Gastrocnemius medialis (tissue), 4 donors: ENCODE results near the gene CTSA. TPM values are rescaled to one million over a fixed set of nuclear protein-coding genes. Genes with fewer than 3 reads are reported as not detected.

Source experiments
- ATAC-seq, 2 donors: fragments of 150-250 bp; one replicate each; pipeline ENCODE4 v1.9.1; 2016
- DNase-seq, 2 donors: peaks; one replicate each; pipeline ENCODE4 v3.0.0-alpha.2; 2019
- H3K27ac ChIP-seq, 4 donors: fragments of 200-600 bp; sonication (generic); 1 replicate in 1 of 4; 2 replicates in 3 of 4; pipeline ENCODE4 v1.5.1; 2016 to 2018; ENCODE audit warnings: mild to moderate bottlenecking in 2 of 4, moderate library complexity in 1 of 4
- H3K27me3 ChIP-seq, 3 donors: fragments of 200-600 bp; sonication (generic) in 2 of 3; 1 replicate in 1 of 3; 2 replicates in 2 of 3; pipeline versions ENCODE4 v1.5.1 to v1.6.0; 2016 to 2019; ENCODE audit warnings: mild to moderate bottlenecking in 1 of 3, moderate library complexity in 1 of 3
- H3K36me3 ChIP-seq, 2 donors: fragments of 200-600 bp; sonication (generic) in 1 of 2; one replicate each; pipeline ENCODE4 v1.5.1; 2017 to 2018
- H3K4me1 ChIP-seq, 2 donors: fragments of 200-600 bp; sonication (generic) in 1 of 2; one replicate each; pipeline ENCODE4 v1.5.1; 2016 to 2017; ENCODE audit warnings: mild to moderate bottlenecking in 2 of 2
- H3K4me3 ChIP-seq, 4 donors: fragments of 200-600 bp; sonication (generic) in 3 of 4; 1 replicate in 1 of 4; 2 replicates in 3 of 4; pipeline ENCODE4 v1.5.1; 2016 to 2019; ENCODE audit warnings: mild to moderate bottlenecking in 2 of 4
- H3K9me3 ChIP-seq, 3 donors: fragments of 200-600 bp; sonication (generic) in 2 of 3; 1 replicate in 1 of 3; 2 replicates in 2 of 3; pipeline ENCODE4 v1.5.1; 2016 to 2019
- CTCF ChIP-seq, 5 experiments: fragments of 450-650 bp in 3 of 5; fragments of 200-600 bp in 2 of 5; sonication (generic) in 2 of 5; IDR thresholded peaks in 4 of 5; conservative IDR thresholded peaks in 1 of 5; 1 replicate in 4 of 5; 2 replicates in 1 of 5; pipeline ENCODE4 v1.5.1; 2016 to 2019; ENCODE audit warnings: antibody characterized with exemption in 5 of 5, mild to moderate bottlenecking in 3 of 5, moderate library complexity in 3 of 5
- POLR2A ChIP-seq, 2 donors: fragments of 450-650 bp; IDR thresholded peaks; one replicate each; pipeline ENCODE4 v1.6.1; 2017; ENCODE audit warnings: antibody characterized with exemption in 2 of 2, mild to moderate bottlenecking in 2 of 2, moderate library complexity in 2 of 2
- in situ Hi-C, 4 donors: fragments of 200-750 bp; cut with MboI; loops; one replicate each; pipeline versions ENCODE4 v1.15.0 to v1.8.0; 2017; ENCODE audit warnings: low sequenced_read_pairs in 4 of 4
- intact Hi-C: fragments of 100-400 bp; cut with DNase I; formaldehyde crosslinking; loops from one replicate; pipeline ENCODE4 v1.15.1; 2023; ENCODE audit warnings: low total_unique reads
- total RNA-seq, 4 donors: library from RNA; depleted of rRNA; stranded (reverse); fragments of >200 nt; gene quantifications; one replicate each; pipeline versions ENCODE4 v1.1.0 to v1.2.3, GENCODE V29; 2016

CTSA gene
- total RNA-seq, 4 donors from 2014 or later, result 21.9 to 59.2 (median 46.2) TPM

DNA sequence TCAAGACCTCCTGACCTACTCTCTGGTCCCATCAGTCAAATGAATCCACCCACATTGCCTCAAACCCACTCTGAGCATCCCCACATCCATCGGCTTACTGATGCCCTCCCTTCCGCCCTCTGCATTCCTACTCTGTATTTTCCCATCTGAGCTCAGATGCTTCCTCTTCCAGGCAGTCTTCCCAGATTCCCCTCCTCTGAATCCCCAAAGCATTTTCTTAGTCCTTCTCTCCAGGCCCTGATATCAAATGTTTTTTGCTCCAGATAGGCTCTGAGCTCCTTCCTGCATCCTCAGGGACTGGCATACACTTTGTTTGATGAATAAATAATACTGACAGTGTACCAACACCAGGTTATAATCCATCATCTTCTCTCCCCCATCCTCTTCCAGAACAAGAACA, 16.9 kb downstream of the CTSA start:
- DNase-seq (no peak), ATAC-seq (no peak)
- no peaks in the 10 kb centered on the region for H3K9me3 ChIP-seq
- H3K4me3 ChIP-seq, result no peak overlapping the region
- H3K27me3 ChIP-seq, result peaks cover 15 to 20% (median 19%) of the 10 kb centered on the region in 3 donors
- peaks cover 6 to 16% of the 10 kb centered on the region in 2 donors for H3K4me1 ChIP-seq
- H3K36me3 ChIP-seq, result no peaks in the 10 kb centered on the region
- no peak overlapping the region for H3K27ac ChIP-seq
- in situ Hi-C loops (no loop called here), intact Hi-C loops (no loop called here)
- TF ChIP-seq CTCF (IDR thresholded peaks at IDR 0.05 in 4 of 5, conservative IDR thresholded peaks at IDR 0.05 in 1 of 5), result no peak
- TF ChIP-seq POLR2A (IDR thresholded peaks at IDR 0.05), result no peak

- Histone ChIP-seq H3K27ac (no peak overlapping the region), H3K36me3 (no peaks in the 10 kb centered on the region), H3K4me3 (no peak overlapping the region), H3K4me1 (peaks cover 6 to 16% of the 10 kb centered on the region in 2 donors), H3K27me3 (peaks cover 15 to 20% (median 19%) of the 10 kb centered on the region in 3 donors), H3K9me3 (no peaks in the 10 kb centered on the region)
- in situ Hi-C loops (no loop called here), intact Hi-C loops (no loop called here)
- ATAC-seq (no peak), DNase-seq (no peak)
- no peak for TF ChIP-seq POLR2A (IDR thresholded peaks at IDR 0.05)
- TF ChIP-seq CTCF (IDR thresholded peaks at IDR 0.05 in 4 of 5, conservative IDR thresholded peaks at IDR 0.05 in 1 of 5), result no peak
Observed at GRCh38 chr20:45909336-45909808, 18.2 kb downstream of the CTSA start.

DNA sequence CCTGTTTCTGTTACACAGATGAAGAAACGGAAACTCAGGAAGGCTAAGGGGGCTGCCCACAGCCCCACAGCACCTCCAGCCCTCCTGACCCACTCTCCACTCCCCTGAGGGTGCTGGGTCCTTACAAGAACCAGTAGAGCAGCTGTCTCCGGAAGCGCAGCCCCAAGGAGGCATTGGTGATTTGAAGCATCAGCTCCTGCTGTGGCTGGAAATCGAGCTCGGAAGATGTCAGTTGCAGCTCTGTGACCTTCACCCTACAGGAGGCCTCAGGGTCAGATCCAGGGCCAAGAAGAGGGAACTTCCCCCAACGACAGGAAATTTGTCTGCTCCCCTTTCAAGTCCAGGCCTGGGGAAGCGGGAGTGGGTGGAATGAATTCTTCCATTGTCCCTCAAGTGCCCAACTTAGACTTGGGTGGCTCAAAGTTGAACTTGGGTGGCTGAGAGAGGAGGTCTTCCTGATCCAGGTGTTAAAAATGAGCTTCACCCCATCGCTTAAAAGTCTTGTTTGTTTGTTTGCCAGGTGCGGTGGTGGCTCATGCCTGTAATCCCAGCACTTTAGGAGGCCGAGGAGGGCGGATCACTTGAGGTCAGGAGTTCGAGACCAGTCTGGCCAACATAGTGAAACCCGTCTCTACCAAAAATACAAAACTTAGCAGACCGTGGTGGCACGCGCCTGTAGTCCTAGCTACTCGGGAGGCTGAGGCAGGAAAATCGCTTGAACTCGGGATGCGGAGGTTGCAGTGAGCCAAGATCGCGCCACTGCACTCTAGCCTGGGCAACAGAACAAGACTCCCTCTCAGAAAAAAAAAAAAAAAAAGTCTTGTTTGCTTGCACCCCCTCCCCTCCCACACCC, 18.9 kb downstream of the CTSA start:
- no peak for TF ChIP-seq CTCF (IDR thresholded peaks at IDR 0.05 in 4 of 5, conservative IDR thresholded peaks at IDR 0.05 in 1 of 5)
- no peak for TF ChIP-seq POLR2A (IDR thresholded peaks at IDR 0.05)
- no peak for ATAC-seq
- Histone ChIP-seq H3K27me3 (peaks cover 15 to 20% (median 19%) of the 10 kb centered on the region in 3 donors), H3K4me1 (peaks cover 6 to 16% of the 10 kb centered on the region in 2 donors), H3K9me3 (no peaks in the 10 kb centered on the region), H3K36me3 (no peaks in the 10 kb centered on the region), H3K27ac (peak overlapping the region in 3 of 4 donors; percentile 6 to 23 (median 22)), H3K4me3 (peak overlapping the region in 1 of 4 donors; percentile 57)
- DNase-seq, result no peak
- intact Hi-C loops, result no loop called here
- in situ Hi-C loops, result no loop called here

GRCh38 chr20:45910670-45911485, 19.7 kb downstream of the CTSA start:
- ATAC-seq, result peak; percentile 85
- no peaks in the 10 kb centered on the region for H3K36me3 ChIP-seq
- in situ Hi-C loops (no loop called here), intact Hi-C loops (no loop called here)
- TF ChIP-seq POLR2A (IDR thresholded peaks at IDR 0.05) (peak; percentile 42 to 62), CTCF (IDR thresholded peaks at IDR 0.05 in 4 of 5, conservative IDR thresholded peaks at IDR 0.05 in 1 of 5) (no peak)
- peak overlapping the region; percentile 52 to 66 (median 56) for H3K4me3 ChIP-seq
- H3K4me1 ChIP-seq, result peaks cover 6 to 16% of the 10 kb centered on the region in 2 donors
- H3K9me3 ChIP-seq, result no peaks in the 10 kb centered on the region
- H3K27me3 ChIP-seq, result peaks cover 15 to 20% (median 19%) of the 10 kb centered on the region in 3 donors
- peak; percentile 89 to 92 for DNase-seq
- peak overlapping the region; percentile 48 to 82 (median 66) for H3K27ac ChIP-seq
